HL-60 (cell line): Measurements from ENCODE around the gene MNAT1.

ENCODE experiments used
- DNase-seq, 2 experiments: peaks; one replicate each; pipeline ENCODE4 v3.0.0-alpha.2; 2010 to 2020; ENCODE audit warnings: low read depth in 1 of 2, low spot score in 1 of 2
- H3K27ac ChIP-seq: fragments of 250-450 bp; sonication (Bioruptor Pico); replicated peaks from 2 replicates; pipeline ENCODE4 v1.5.1; 2020; ENCODE audit warnings: mild to moderate bottlenecking, moderate library complexity
- H3K27me3 ChIP-seq: fragments of 250-450 bp; sonication (Bioruptor Pico); 2 replicates; pipeline ENCODE4 v1.5.1; 2021; ENCODE audit warnings: mild to moderate bottlenecking, moderate library complexity; ENCODE audit not compliant: insufficient read depth, poor library complexity, severe bottlenecking
- H3K4me3 ChIP-seq: replicated peaks from 2 replicates; pipeline ENCODE4 v1.5.1; 2011; ENCODE audit warnings: mild to moderate bottlenecking, control low read depth, low read length; ENCODE audit not compliant: insufficient read depth
- GABPA ChIP-seq: IDR thresholded peaks from 2 replicates; pipeline ENCODE4 v1.6.1; 2012; ENCODE audit warnings: low read depth
- POLR2AphosphoS5 ChIP-seq: IDR thresholded peaks from 2 replicates; pipeline ENCODE4 v1.6.1; 2012; ENCODE audit warnings: low read depth
- SPI1 ChIP-seq: IDR thresholded peaks from 2 replicates; pipeline ENCODE4 v1.6.1; 2012; ENCODE audit warnings: low read depth, mild to moderate bottlenecking, borderline replicate concordance
- long read RNA-seq: library from polyadenylated mRNA; unstranded; transcript quantifications from one replicate; pipeline ENCODE4 v2.0.0, GENCODE V29; 2020
- TF ChIP-seq, protein P1 (sequence below): IDR thresholded peaks from 2 replicates; pipeline ENCODE4 v1.6.1; 2012; ENCODE audit warnings: low read depth; ENCODE audit not compliant: insufficient replicate concordance
- TF ChIP-seq, protein P2 (sequence below): IDR thresholded peaks from one replicate; pipeline ENCODE4 v1.5.1; 2011; ENCODE audit warnings: low read length, control low read depth, inconsistent platforms; ENCODE audit not compliant: insufficient read depth

The MNAT1 gene
- long read RNA-seq, transcript MNAT1-201 (8 exons, 2,635 nt): major isoform, 63 of 84 reads
- long read RNA-seq, partial matches to known transcripts: 7 of 84 reads
- long read RNA-seq, other reads (novel, unspliced or antisense): 11 of 84 reads

DNA sequence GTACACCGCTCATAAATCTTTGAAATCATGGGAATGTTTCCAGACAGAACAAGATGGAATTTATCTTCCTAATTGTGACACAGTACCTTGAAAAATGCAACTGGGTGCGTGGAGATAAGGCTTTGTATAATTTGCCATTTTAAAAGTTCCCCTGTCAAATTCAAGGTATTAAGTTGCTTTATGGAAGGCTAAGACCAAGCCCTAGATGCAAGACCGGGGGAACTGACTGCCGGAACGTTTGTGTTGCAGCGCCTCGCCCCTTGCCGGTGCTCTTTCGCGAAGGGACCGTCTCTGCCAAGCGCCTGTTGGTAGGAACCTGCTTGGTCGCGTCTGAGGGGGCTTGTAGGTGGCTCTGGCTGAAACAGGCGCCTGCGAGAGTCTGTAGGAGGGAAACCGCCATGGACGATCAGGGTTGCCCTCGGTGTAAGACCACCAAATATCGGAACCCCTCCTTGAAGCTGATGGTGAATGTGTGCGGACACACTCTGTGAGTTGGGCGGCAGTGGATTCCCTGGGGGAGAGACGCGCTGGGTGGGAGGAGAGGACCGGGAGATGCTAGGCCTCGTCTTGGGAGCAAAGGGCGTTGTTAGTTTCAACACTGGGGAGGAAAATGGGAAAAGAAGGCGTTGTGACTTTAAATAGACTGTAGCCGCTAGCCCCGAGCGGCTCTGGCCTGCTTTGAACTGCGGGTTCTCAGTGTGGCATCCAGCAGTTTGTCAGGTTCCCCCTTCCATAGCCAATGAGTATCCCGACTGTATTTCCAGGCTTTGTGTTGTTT is at the start of gene MNAT1:
Gene MNAT1 (plus strand): TSS at position 297 of the 778 bp plus-strand sequence. CDS start 102 bp downstream, at position 399.
- H3K27me3 ChIP-seq: no peaks in the 10 kb centered on the region
- peak within 1 kb of the TSS; percentile 74 for H3K27ac ChIP-seq
- peak; percentile 58 to 82 for DNase-seq
- peak within 1 kb of the TSS; percentile 79 for H3K4me3 ChIP-seq
- TF ChIP-seq GABPA: peak; percentile 87
- TF ChIP-seq POLR2AphosphoS5: peak; percentile 95
- TF ChIP-seq, protein P1, sequence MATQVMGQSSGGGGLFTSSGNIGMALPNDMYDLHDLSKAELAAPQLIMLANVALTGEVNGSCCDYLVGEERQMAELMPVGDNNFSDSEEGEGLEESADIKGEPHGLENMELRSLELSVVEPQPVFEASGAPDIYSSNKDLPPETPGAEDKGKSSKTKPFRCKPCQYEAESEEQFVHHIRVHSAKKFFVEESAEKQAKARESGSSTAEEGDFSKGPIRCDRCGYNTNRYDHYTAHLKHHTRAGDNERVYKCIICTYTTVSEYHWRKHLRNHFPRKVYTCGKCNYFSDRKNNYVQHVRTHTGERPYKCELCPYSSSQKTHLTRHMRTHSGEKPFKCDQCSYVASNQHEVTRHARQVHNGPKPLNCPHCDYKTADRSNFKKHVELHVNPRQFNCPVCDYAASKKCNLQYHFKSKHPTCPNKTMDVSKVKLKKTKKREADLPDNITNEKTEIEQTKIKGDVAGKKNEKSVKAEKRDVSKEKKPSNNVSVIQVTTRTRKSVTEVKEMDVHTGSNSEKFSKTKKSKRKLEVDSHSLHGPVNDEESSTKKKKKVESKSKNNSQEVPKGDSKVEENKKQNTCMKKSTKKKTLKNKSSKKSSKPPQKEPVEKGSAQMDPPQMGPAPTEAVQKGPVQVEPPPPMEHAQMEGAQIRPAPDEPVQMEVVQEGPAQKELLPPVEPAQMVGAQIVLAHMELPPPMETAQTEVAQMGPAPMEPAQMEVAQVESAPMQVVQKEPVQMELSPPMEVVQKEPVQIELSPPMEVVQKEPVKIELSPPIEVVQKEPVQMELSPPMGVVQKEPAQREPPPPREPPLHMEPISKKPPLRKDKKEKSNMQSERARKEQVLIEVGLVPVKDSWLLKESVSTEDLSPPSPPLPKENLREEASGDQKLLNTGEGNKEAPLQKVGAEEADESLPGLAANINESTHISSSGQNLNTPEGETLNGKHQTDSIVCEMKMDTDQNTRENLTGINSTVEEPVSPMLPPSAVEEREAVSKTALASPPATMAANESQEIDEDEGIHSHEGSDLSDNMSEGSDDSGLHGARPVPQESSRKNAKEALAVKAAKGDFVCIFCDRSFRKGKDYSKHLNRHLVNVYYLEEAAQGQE: peak; percentile 83
- TF ChIP-seq SPI1: no peak; the same call in 1 of the 2 replicates
- TF ChIP-seq, protein P2, sequence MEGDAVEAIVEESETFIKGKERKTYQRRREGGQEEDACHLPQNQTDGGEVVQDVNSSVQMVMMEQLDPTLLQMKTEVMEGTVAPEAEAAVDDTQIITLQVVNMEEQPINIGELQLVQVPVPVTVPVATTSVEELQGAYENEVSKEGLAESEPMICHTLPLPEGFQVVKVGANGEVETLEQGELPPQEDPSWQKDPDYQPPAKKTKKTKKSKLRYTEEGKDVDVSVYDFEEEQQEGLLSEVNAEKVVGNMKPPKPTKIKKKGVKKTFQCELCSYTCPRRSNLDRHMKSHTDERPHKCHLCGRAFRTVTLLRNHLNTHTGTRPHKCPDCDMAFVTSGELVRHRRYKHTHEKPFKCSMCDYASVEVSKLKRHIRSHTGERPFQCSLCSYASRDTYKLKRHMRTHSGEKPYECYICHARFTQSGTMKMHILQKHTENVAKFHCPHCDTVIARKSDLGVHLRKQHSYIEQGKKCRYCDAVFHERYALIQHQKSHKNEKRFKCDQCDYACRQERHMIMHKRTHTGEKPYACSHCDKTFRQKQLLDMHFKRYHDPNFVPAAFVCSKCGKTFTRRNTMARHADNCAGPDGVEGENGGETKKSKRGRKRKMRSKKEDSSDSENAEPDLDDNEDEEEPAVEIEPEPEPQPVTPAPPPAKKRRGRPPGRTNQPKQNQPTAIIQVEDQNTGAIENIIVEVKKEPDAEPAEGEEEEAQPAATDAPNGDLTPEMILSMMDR: no peak

DNA sequence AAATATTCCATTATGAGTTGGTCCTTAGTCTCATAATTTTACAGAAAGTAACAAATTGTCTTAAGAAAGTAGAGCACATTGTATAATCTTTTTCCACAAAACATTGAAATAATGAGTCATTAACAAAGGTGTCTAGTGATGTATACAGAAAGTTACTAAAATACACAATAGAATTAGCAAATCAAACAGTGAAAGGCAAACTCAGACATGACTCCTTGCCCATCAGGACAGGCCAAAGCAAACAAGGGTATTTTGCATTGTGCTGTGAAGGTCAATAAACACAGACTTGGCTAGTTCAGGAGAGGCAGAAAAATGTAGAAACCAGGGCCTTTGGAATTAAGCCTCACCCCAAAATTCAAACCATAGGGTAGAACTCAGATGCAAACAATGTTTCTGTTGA is 47.7 kb upstream of the MNAT1 start:
- Histone ChIP-seq H3K27ac (no peak overlapping the region), H3K4me3 (no peak overlapping the region), H3K27me3 (no peaks in the 10 kb centered on the region)
- TF ChIP-seq, protein P2: no peak
- TF ChIP-seq, protein P1: no peak
- DNase-seq: no peak

DNA sequence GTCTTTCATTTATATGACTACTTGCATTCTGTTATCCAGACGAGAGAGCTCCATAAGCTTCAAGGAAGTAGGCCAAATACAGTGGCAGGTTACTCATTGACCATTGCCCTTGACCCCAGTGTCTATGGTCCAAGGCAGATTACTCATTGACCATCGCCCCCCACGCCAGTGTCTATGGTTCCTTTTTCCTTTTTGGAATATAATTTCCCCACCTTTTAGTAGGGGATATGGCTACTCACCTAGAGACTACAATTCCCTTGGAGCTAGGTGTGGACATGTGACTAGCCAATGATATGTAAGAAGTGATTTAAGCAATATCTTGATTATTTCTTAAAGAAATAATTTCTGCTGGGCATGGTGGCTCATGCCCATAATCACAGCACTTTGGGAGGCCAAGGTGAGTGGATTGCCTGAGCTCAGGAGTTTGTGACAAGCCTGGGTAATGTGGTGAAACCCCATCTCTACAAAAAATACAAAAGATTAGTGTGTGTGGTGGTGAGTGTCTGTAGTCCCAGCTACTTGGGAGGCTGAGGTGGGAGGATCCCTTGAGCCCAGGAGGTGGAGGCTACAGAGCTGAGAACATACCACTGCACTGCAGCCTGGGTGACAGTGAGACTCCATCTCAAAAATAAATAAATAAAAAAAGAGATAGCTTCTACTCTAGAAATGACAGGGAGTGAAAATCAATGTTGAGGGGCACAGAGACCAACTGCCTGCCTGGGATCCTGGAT is 43.0 kb upstream of the MNAT1 start:
- TF ChIP-seq GABPA: no peak
- TF ChIP-seq, protein P2: no peak
- TF ChIP-seq, protein P1: no peak
- no peak for TF ChIP-seq POLR2AphosphoS5
- no peak for TF ChIP-seq SPI1
- Histone ChIP-seq H3K27me3 (no peaks in the 10 kb centered on the region), H3K4me3 (no peak overlapping the region), H3K27ac (no peak overlapping the region)
- no peak for DNase-seq
